Endothelial cell (in vitro differentiated cells): ENCODE data around the gene MFSD6. TPM values are rescaled to one million over a fixed set of nuclear protein-coding genes. Genes with fewer than 3 reads are reported as not detected.

Source experiments
- DNase-seq: peaks from one replicate; pipeline ENCODE4 v3.0.0; 2021; ENCODE audit warnings: low spot score
- H3K27ac Mint-ChIP-seq: one replicate; pipeline ENCODE4 v1.8.0; 2021; ENCODE audit warnings: mixed read lengths, inconsistent platforms; ENCODE audit not compliant: unreplicated experiment
- H3K27me3 Mint-ChIP-seq: one replicate; pipeline ENCODE4 v1.8.0; 2021; ENCODE audit warnings: mild to moderate bottlenecking, moderate library complexity, mixed read lengths, inconsistent platforms; ENCODE audit not compliant: unreplicated experiment
- H3K36me3 Mint-ChIP-seq: one replicate; pipeline ENCODE4 v1.8.0; 2021; ENCODE audit warnings: mild to moderate bottlenecking, low read depth, mixed read lengths, inconsistent platforms; ENCODE audit not compliant: unreplicated experiment
- H3K4me1 Mint-ChIP-seq: one replicate; pipeline ENCODE4 v1.8.0; 2021; ENCODE audit warnings: mild to moderate bottlenecking, mixed read lengths, inconsistent platforms; ENCODE audit not compliant: unreplicated experiment
- H3K4me3 Mint-ChIP-seq: one replicate; pipeline ENCODE4 v1.8.0; 2021; ENCODE audit warnings: mild to moderate bottlenecking, mixed read lengths, inconsistent platforms; ENCODE audit not compliant: unreplicated experiment
- H3K9me3 Mint-ChIP-seq: one replicate; pipeline ENCODE4 v1.8.0; 2021; ENCODE audit warnings: mixed read lengths, inconsistent platforms; ENCODE audit not compliant: unreplicated experiment
- CTCF ChIP-seq: fragments of 200-600 bp; sonication (generic); IDR thresholded peaks from one replicate; pipeline ENCODE4 v1.5.0; 2021; ENCODE audit warnings: antibody characterized with exemption; ENCODE audit not compliant: unreplicated experiment
- total RNA-seq: library from RNA; stranded (reverse); fragmentation: NEBNext Ultra II Directional; extraction: Animal tissue kit (Norgen Biotek cat#: 25700); gene quantifications from one replicate; pipeline ENCODE4 v1.2.1, GENCODE V29; 2021; ENCODE audit not compliant: unreplicated experiment

MFSD6 gene
- total RNA-seq, 1 donor from 2014 or later: 2.4 TPM

DNA sequence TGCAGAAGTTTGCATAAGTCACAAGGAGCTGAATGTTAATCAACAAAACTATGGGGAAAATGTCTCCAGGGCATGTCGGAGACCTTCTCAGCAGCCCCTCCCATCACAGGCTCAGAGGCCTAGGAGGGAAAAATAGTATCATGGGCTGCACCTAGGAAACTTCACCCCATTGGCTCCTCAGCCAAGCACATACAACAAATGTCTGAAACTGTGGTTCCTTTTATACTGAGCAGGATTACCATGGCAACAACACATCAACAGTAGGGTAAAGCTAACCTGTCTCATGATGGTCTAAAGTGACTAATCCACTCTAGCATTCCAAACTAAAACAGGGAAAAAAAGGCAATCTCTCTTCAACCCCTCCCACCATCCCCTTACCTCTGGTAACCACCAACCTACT lies 129.6 kb downstream of the MFSD6 start:
- Mint-ChIP-seq H3K4me3 (no peak overlapping the region), H3K4me1 (peaks cover 23% of the 10 kb centered on the region), H3K27ac (no peak overlapping the region), H3K36me3 (no peaks in the 10 kb centered on the region), H3K27me3 (peaks cover 4% of the 10 kb centered on the region), H3K9me3 (no peaks in the 10 kb centered on the region)
- no peak for TF ChIP-seq CTCF
- no peak for DNase-seq

DNA sequence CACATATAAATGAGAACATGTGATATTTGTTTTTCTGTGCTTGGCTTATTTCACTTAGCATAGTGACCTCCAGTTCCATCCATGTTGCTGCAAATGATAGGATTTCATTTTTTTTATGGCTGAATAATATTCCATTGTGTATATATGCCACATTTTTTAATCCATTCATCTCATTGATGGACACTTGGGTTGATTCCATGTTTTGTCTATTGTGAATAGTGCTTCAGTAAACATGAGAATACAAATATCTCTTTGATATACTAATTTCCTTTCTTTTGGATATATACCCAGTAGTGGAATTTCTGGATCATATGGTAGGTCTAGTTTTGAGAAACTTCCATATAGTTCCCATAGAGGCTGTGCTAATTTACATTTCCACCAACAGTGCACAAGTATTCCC lies 130.0 kb downstream of the MFSD6 start:
- TF ChIP-seq CTCF: no peak
- H3K4me3 Mint-ChIP-seq: no peak overlapping the region
- peaks cover 4% of the 10 kb centered on the region for H3K27me3 Mint-ChIP-seq
- no peak for DNase-seq
- no peaks in the 10 kb centered on the region for H3K36me3 Mint-ChIP-seq
- no peak overlapping the region for H3K27ac Mint-ChIP-seq
- peaks cover 22% of the 10 kb centered on the region for H3K4me1 Mint-ChIP-seq
- no peaks in the 10 kb centered on the region for H3K9me3 Mint-ChIP-seq

DNA sequence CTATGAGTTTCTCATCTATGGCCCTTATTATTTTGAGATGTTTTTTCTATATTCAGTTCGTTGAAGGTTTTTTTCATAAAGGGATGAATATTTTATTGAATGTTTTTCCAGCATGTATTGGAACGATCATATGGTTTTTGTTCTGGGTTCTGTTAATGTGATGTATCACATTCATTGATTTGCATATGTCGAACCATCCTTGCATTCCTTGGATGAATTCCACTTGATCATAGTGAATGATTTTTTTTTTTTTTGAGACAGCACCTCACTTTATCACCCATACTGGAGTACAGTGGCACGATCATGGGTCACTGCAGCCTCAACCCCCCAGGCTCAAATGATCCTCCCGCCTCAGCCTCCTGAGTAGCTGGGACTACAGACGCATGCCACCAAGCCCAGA lies 131.9 kb downstream of the MFSD6 start:
- Mint-ChIP-seq H3K27ac (no peak overlapping the region), H3K4me3 (no peak overlapping the region), H3K27me3 (no peaks in the 10 kb centered on the region), H3K36me3 (no peaks in the 10 kb centered on the region), H3K9me3 (no peaks in the 10 kb centered on the region), H3K4me1 (peaks cover 15% of the 10 kb centered on the region)
- no peak for TF ChIP-seq CTCF
- DNase-seq: no peak

GRCh38 chr2:190545093-190545492 lies 136.9 kb downstream of the MFSD6 start:
- TF ChIP-seq CTCF: no peak
- H3K36me3 Mint-ChIP-seq: no peaks in the 10 kb centered on the region
- no peak overlapping the region for H3K4me3 Mint-ChIP-seq
- no peaks in the 10 kb centered on the region for H3K9me3 Mint-ChIP-seq
- no peak for DNase-seq
- H3K27ac Mint-ChIP-seq: no peak overlapping the region
- no peaks in the 10 kb centered on the region for H3K27me3 Mint-ChIP-seq
- no peaks in the 10 kb centered on the region for H3K4me1 Mint-ChIP-seq

DNA sequence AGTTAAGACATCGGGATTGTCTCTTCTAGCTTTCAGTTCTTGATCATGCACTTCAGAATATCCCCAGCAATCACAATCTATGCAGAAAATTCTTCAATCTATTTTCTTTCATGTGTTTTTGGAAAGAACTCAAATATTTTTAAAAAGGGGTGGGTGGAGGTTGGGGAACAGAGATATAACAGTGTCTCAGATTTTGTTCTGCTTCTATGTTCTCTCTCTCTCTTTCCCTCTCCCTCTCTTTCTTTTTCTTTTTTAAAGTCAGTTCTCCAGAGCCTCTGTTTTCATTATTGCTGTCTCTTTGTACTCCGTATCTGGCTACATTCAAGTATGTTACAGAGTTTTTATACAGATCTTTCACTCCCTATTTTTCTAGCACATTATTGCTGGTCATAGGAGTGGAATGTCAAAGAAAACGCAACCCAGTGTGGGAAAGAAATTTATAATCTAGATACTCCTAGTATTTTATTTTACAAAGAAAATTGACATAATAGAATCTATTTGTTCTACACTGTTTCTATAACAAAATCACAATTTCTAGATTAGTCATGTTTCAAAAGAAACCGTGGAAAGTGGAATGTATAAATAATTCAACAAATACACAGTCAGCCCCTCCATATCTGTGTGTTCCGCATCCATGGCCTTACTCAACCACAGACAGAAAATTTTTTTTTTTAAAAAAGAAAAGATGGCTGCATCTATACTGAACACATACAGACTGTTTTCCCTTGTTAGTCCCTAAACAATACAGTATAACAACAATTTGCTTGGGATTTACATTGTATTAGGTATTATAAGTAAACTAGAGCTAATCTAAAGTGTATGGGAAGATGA lies 137.6 kb downstream of the MFSD6 start:
- no peaks in the 10 kb centered on the region for H3K4me1 Mint-ChIP-seq
- no peaks in the 10 kb centered on the region for H3K27me3 Mint-ChIP-seq
- H3K4me3 Mint-ChIP-seq: no peak overlapping the region
- no peaks in the 10 kb centered on the region for H3K9me3 Mint-ChIP-seq
- DNase-seq: no peak
- H3K36me3 Mint-ChIP-seq: no peaks in the 10 kb centered on the region
- TF ChIP-seq CTCF: no peak
- H3K27ac Mint-ChIP-seq: no peak overlapping the region
